K562 (cell line): ENCODE measurements around the gene HOTAIR. TPM values are rescaled to one million over a fixed set of nuclear protein-coding genes. Genes with fewer than 3 reads are reported as not detected.

ENCODE experiments used
- ATAC-seq: fragments of 200-7000 bp; cut with Tn5 transposase; 3 replicates; pipeline ENCODE4 v1.9.1; 2020; ENCODE audit warnings: moderate library complexity
- BruUV-seq: library from RNA; stranded (reverse); fragments of 400-500 nt; replicated peaks from 2 replicates; lab custom pipeline; 2021; lab: Mats Ljungman, UMichigan
- CTCF ChIA-PET: fragments of 300-600 bp; formaldehyde crosslinking; extraction: SDS; loops from one replicate; lab custom pipeline; 2021; ENCODE audit warnings: low intra/inter-chr PET ratio; lab: Yijun Ruan, JAX
- POLR2A ChIA-PET: fragments of 300-600, 350-650 bp; sonication (Branson Sonifier 250); formaldehyde crosslinking; extraction: SDS; loops from one replicate; lab custom pipeline; 2021; ENCODE audit warnings: antibody characterized with exemption, inconsistent platforms; lab: Yijun Ruan, JAX
- DNase-seq, 4 experiments: peaks; one replicate each; pipeline versions ENCODE4 v3.0.0 to v3.0.0-alpha.2; 2011 to 2018; ENCODE audit warnings: low spot score in 3 of 4, mixed read lengths in 3 of 4; ENCODE audit errors: extremely low read depth in 1 of 4
- FAIRE-seq: peaks from 2 replicates; lab custom pipeline; 2011; peaks lifted over from hg19 to GRCh38; lab: Jason Lieb, UNC
- H2AFZ ChIP-seq: 2 replicates; pipeline ENCODE4 v1.6.0; 2011; ENCODE audit warnings: low read depth, low read length, control low read depth, inconsistent platforms
- H3K27ac ChIP-seq: fragments of 200-600 bp; 3 replicates; pipeline ENCODE4 v1.8.0; 2011; ENCODE audit warnings: low read depth, mild to moderate bottlenecking, control low read depth, inconsistent platforms, low read length, moderate library complexity, mixed read lengths; ENCODE audit errors: extremely low read depth
- H3K27me3 ChIP-seq, 2 experiments: fragments of 300-600 bp in 1 of 2; 2 replicates in 1 of 2; 3 replicates in 1 of 2; pipeline versions ENCODE4 v1.6.0 to v1.8.0; 2011; ENCODE audit warnings: inconsistent platforms in 2 of 2, low read length in 2 of 2, mild to moderate bottlenecking in 1 of 2, mixed read lengths in 1 of 2, moderate library complexity in 1 of 2; ENCODE audit not compliant: control insufficient read depth in 2 of 2, insufficient read depth in 2 of 2
- H3K36me3 ChIP-seq: fragments of 300-600 bp; 3 replicates; pipeline ENCODE4 v1.8.0; 2011; ENCODE audit warnings: mild to moderate bottlenecking, low read length, inconsistent platforms; ENCODE audit not compliant: control insufficient read depth, insufficient read depth
- H3K4me1 ChIP-seq, 2 experiments: fragments of 200-600 bp in 1 of 2; replicated peaks in 1 of 2; 2 replicates in 1 of 2; 3 replicates in 1 of 2; pipeline versions ENCODE4 v1.5.1 to v1.8.0; 2011; ENCODE audit warnings: inconsistent platforms in 2 of 2, low read length in 2 of 2, mild to moderate bottlenecking in 1 of 2, mixed read lengths in 1 of 2, moderate library complexity in 1 of 2; ENCODE audit not compliant: control insufficient read depth in 2 of 2, insufficient read depth in 2 of 2
- H3K4me2 ChIP-seq: 2 replicates; pipeline ENCODE4 v1.6.1; 2011; ENCODE audit warnings: low read length, control low read depth, inconsistent platforms, mixed read lengths; ENCODE audit not compliant: insufficient read depth
- H3K4me3 ChIP-seq: fragments of 200-600 bp; sonication (generic), shearing (Covaris generic); 2 replicates; pipeline ENCODE4 v1.5.1; 2016; ENCODE audit warnings: control low read depth, inconsistent platforms
- H3K79me2 ChIP-seq: fragments of 200-600 bp; 3 replicates; pipeline ENCODE4 v1.8.0; 2011; ENCODE audit warnings: low read length, inconsistent platforms; ENCODE audit not compliant: control insufficient read depth, insufficient read depth
- H3K9ac ChIP-seq, 2 experiments: 2 replicates each; pipeline versions ENCODE4 v1.6.0 to v1.6.1; 2011; ENCODE audit warnings: low read depth in 2 of 2, low read length in 2 of 2, control low read depth in 1 of 2, inconsistent platforms in 1 of 2, mild to moderate bottlenecking in 1 of 2, mixed read lengths in 1 of 2; ENCODE audit not compliant: insufficient read depth in 1 of 2
- H3K9me1 ChIP-seq: one replicate; pipeline ENCODE4 v1.6.0; 2011; ENCODE audit warnings: inconsistent platforms, mild to moderate bottlenecking, low read length, moderate library complexity; ENCODE audit not compliant: control insufficient read depth, insufficient read depth
- H3K9me3 ChIP-seq: replicated peaks from 2 replicates; pipeline ENCODE4 v1.5.1; 2011; ENCODE audit warnings: low read depth, low read length, inconsistent platforms; ENCODE audit not compliant: control insufficient read depth, insufficient read depth
- H4K20me1 ChIP-seq: replicated peaks from 2 replicates; pipeline ENCODE4 v1.6.1; 2011; ENCODE audit warnings: low read length, inconsistent platforms, mixed read lengths; ENCODE audit not compliant: control insufficient read depth, insufficient read depth
- ATF4 ChIP-seq: fragments of 450-650 bp; formaldehyde crosslinking; IDR thresholded peaks from 2 replicates; pipeline ENCODE4 v1.4.0; 2022; ENCODE audit warnings: mild to moderate bottlenecking, moderate library complexity
- FUS ChIP-seq: fragments of 200-400 bp; formaldehyde crosslinking; optimal IDR thresholded peaks from 2 replicates; pipeline ENCODE3; 2017; ENCODE audit warnings: low read depth, low read length
- HES1 ChIP-seq: fragments of 450-650 bp; IDR thresholded peaks from 2 replicates; pipeline ENCODE4 v1.6.1; 2016; ENCODE audit warnings: low read depth, mild to moderate bottlenecking, moderate library complexity
- HOXB6 ChIP-seq: fragments of 250-450 bp; sonication (Bioruptor Pico); IDR thresholded peaks from 2 replicates; pipeline ENCODE4 v1.5.1; 2022; ENCODE audit warnings: mild to moderate bottlenecking, borderline replicate concordance
- KAT8 ChIP-seq: fragments of 450-650 bp; IDR thresholded peaks from 2 replicates; pipeline ENCODE4 v1.6.1; 2016; ENCODE audit warnings: low read depth, mild to moderate bottlenecking
- MTF1 ChIP-seq: fragments of 250-450 bp; sonication (Bioruptor Pico); IDR thresholded peaks from 2 replicates; pipeline ENCODE4 v1.9.0; 2021; ENCODE audit warnings: moderate library complexity, mild to moderate bottlenecking, inconsistent platforms, borderline replicate concordance
- SMAD4 ChIP-seq: fragments of 250-450 bp; sonication (Bioruptor Pico); conservative IDR thresholded peaks from 2 replicates; pipeline ENCODE4 v1.8.0; 2021; ENCODE audit warnings: inconsistent platforms, mild to moderate bottlenecking, moderate library complexity
- ZNF143 ChIP-seq: sonication (generic); formaldehyde crosslinking; IDR thresholded peaks from 2 replicates; pipeline ENCODE4 v1.9.0; 2022; ENCODE audit warnings: mild to moderate bottlenecking, missing genetic modification reagents
- ZNF282 ChIP-seq: sonication (generic); formaldehyde crosslinking; IDR thresholded peaks from 2 replicates; pipeline ENCODE4 v1.8.1; 2023; ENCODE audit warnings: missing genetic modification reagents
- ZNF518B ChIP-seq: fragments of 250-450 bp; sonication (Bioruptor Pico); IDR thresholded peaks from 2 replicates; pipeline ENCODE4 v1.5.0; 2021; ENCODE audit warnings: mild to moderate bottlenecking, moderate library complexity
- ZNF77 ChIP-seq: fragments of 250-450 bp; sonication (Bioruptor Pico); IDR thresholded peaks from 2 replicates; pipeline ENCODE4 v1.5.0; 2020
- WGBS: fragments of 100-300 bp; shearing (Covaris generic); methylation state at CpG from one replicate; pipeline ENCODE4 v1.1.6; 2016; ENCODE audit warnings: low coverage, mixed read lengths; ENCODE audit not compliant: insufficient coverage; ENCODE audit errors: missing lambda C conversion rate; 5-methylcytosine and 5-hydroxymethylcytosine counted together
- in situ Hi-C: fragments of 300-500 bp; cut with MboI; formaldehyde crosslinking; loops from 4 replicates; pipeline ENCODE4 v1.15.0; 2018; ENCODE audit warnings: inconsistent platforms, mixed read lengths
- intact Hi-C: fragments of 100-400 bp; cut with micrococcal nuclease; formaldehyde crosslinking; loops from 2 replicates; pipeline ENCODE4 v1.14.2; 2022
- polyA plus RNA-seq, 8 experiments: library from polyadenylated mRNA; depleted of rRNA in 4 of 8; stranded (reverse) in 5 of 8; unstranded in 3 of 8; fragments of >200 nt; fragmentation: Nextera tagmentation in 2 of 8; fragmentation: Illumina TruSeq in 1 of 8; extraction: Ambion mirVana in 2 of 8; extraction: Trizol in 1 of 8; gene quantifications; 2 replicates each; pipeline versions ENCODE4 v1.2.1 to v1.2.3, GENCODE V29; 2011 to 2014; ENCODE audit warnings: inconsistent platforms in 1 of 8, missing spikeins in 1 of 8
- total RNA-seq, 7 experiments: library from RNA; depleted of rRNA in 6 of 7; stranded (reverse); fragments of >200 nt in 6 of 7; fragmentation: Illumina TruSeq in 2 of 7; extraction: Trizol in 2 of 7; gene quantifications; 2 replicates each; pipeline versions ENCODE4 v1.2.1 to v1.2.3, GENCODE V29; 2011 to 2021; ENCODE audit warnings: low replicate concordance in 1 of 7
- TF ChIP-seq, protein P1 (sequence below), 3 experiments: IDR thresholded peaks in 2 of 3; conservative IDR thresholded peaks in 1 of 3; 2 replicates each; pipeline ENCODE4 v1.5.1; 2011 to 2012; ENCODE audit warnings: low read length in 3 of 3, mild to moderate bottlenecking in 3 of 3, control low read depth in 2 of 3, improper control_type of control experiment in 1 of 3, inconsistent platforms in 1 of 3, low read depth in 1 of 3, mixed read lengths in 1 of 3, moderate library complexity in 1 of 3; ENCODE audit not compliant: insufficient read depth in 2 of 3
- TF ChIP-seq, protein P2 (sequence below): sonication (generic); formaldehyde crosslinking; IDR thresholded peaks from 2 replicates; pipeline ENCODE4 v1.8.1; 2023; ENCODE audit warnings: mild to moderate bottlenecking, missing genetic modification reagents

HOTAIR gene
- total and polyA plus RNA-seq, 9 of the 15 experiments (the other 6 are each of a cell fraction or from before 2014, with no cell fraction given): 0.04 TPM; not detected in 8

GRCh38 chr12:54021432-54022013 is 46.8 kb upstream of the HOTAIR start:
- BruUV-seq: no TSS peak
- H3K27me3 ChIP-seq: no peaks in the 10 kb centered on the region
- peak overlapping the region in 1 of 2 experiments; percentile 73; a peak in 2 of 4 replicates for H3K9ac ChIP-seq
- ChIA-PET CTCF (no interaction called here), POLR2A (interaction anchor here (0.6 kb wide), 1 partner anchor 31 kb away, joined by 3 read pairs; no protein-coding TSS in a partner anchor)
- no peak for FAIRE-seq
- H3K4me1 ChIP-seq: peaks cover 13 to 49% of the 10 kb centered on the region in 2 experiments
- ATAC-seq: no peak
- intact Hi-C loops (no loop called here), in situ Hi-C loops (loop anchor here (10.0 kb wide), 1 partner anchor 173 kb away; no protein-coding TSS in a partner anchor)
- H3K79me2 ChIP-seq: peaks cover 3% of the 10 kb centered on the region; the same call in 2 of the 3 replicates
- H3K9me1 ChIP-seq: no peaks in the 10 kb centered on the region
- no peak overlapping the region for H3K4me2 ChIP-seq
- H3K4me3 ChIP-seq: no peak overlapping the region
- 65% methylated on average over 8 of the region's 16 CpGs for WGBS
- no peaks in the 10 kb centered on the region for H3K9me3 ChIP-seq
- H3K27ac ChIP-seq: no peak overlapping the region
- H3K36me3 ChIP-seq: no peaks in the 10 kb centered on the region
- peak in 1 of 4 experiments; percentile 28 for DNase-seq
- no peaks in the 10 kb centered on the region for H4K20me1 ChIP-seq
- H2AFZ ChIP-seq: no peak overlapping the region
- no peak for TF ChIP-seq ZNF77 (CRISPR knock-in tag)
- no peak for TF ChIP-seq ZNF143 (CRISPR knock-in tag)
- TF ChIP-seq SMAD4: peak; percentile 49; the same call in 1 of the 2 replicates
- TF ChIP-seq FUS: no peak
- TF ChIP-seq, protein P1, sequence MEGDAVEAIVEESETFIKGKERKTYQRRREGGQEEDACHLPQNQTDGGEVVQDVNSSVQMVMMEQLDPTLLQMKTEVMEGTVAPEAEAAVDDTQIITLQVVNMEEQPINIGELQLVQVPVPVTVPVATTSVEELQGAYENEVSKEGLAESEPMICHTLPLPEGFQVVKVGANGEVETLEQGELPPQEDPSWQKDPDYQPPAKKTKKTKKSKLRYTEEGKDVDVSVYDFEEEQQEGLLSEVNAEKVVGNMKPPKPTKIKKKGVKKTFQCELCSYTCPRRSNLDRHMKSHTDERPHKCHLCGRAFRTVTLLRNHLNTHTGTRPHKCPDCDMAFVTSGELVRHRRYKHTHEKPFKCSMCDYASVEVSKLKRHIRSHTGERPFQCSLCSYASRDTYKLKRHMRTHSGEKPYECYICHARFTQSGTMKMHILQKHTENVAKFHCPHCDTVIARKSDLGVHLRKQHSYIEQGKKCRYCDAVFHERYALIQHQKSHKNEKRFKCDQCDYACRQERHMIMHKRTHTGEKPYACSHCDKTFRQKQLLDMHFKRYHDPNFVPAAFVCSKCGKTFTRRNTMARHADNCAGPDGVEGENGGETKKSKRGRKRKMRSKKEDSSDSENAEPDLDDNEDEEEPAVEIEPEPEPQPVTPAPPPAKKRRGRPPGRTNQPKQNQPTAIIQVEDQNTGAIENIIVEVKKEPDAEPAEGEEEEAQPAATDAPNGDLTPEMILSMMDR (IDR thresholded peaks at IDR 0.05 in 2 of 3, conservative IDR thresholded peaks at IDR 0.05 in 1 of 3; ENCODE audit: insufficient read depth in 2 of 3, low read depth in 1 of 3, low read length in 3 of 3): peak in 1 of 3 experiments; percentile 24; a peak in 1 of 6 replicates
- TF ChIP-seq, protein P2, sequence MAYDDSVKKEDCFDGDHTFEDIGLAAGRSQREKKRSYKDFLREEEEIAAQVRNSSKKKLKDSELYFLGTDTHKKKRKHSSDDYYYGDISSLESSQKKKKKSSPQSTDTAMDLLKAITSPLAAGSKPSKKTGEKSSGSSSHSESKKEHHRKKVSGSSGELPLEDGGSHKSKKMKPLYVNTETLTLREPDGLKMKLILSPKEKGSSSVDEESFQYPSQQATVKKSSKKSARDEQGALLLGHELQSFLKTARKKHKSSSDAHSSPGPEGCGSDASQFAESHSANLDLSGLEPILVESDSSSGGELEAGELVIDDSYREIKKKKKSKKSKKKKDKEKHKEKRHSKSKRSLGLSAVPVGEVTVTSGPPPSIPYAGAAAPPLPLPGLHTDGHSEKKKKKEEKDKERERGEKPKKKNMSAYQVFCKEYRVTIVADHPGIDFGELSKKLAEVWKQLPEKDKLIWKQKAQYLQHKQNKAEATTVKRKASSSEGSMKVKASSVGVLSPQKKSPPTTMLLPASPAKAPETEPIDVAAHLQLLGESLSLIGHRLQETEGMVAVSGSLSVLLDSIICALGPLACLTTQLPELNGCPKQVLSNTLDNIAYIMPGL (CRISPR knock-in tag): no peak
- no peak for TF ChIP-seq MTF1 (CRISPR knock-in tag)
- TF ChIP-seq KAT8: no peak
- no peak for TF ChIP-seq HES1
- TF ChIP-seq ZNF282 (CRISPR knock-in tag): no peak
- no peak for TF ChIP-seq ATF4 (CRISPR knock-in tag)
- no peak for TF ChIP-seq HOXB6 (CRISPR knock-in tag)
- TF ChIP-seq ZNF518B (CRISPR knock-in tag): no peak
